ENCODE data around the gene CHIT1. TPM values are rescaled to one million over a fixed set of nuclear protein-coding genes. Genes with fewer than 3 reads are reported as not detected.

The CHIT1 gene
- total RNA-seq, 4 donors from 2014 or later, result 0.07 to 0.77 TPM; not detected in 2

DNA sequence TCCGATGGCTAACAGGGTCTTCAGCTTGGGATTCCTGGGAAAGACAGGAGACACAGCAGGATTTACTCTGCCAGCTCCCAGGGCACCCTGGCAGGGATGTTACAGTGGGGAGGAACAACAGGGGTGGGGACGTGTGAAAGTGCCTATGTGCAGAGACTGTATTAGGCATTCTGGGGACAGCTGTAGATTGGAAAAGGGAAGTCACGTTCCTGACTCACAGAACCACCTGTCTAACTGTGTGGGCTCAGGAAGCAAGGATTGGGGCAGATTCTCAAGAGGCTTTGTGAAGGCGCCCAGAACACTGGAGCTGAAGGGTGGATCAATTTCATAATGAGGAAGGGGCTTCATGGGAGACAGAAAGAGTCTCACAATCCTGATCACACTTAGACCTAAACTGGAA, 4.4 kb downstream of the CHIT1 start:
- no peak for TF ChIP-seq POLR2A (IDR thresholded peaks at IDR 0.05)
- TF ChIP-seq, protein P1, sequence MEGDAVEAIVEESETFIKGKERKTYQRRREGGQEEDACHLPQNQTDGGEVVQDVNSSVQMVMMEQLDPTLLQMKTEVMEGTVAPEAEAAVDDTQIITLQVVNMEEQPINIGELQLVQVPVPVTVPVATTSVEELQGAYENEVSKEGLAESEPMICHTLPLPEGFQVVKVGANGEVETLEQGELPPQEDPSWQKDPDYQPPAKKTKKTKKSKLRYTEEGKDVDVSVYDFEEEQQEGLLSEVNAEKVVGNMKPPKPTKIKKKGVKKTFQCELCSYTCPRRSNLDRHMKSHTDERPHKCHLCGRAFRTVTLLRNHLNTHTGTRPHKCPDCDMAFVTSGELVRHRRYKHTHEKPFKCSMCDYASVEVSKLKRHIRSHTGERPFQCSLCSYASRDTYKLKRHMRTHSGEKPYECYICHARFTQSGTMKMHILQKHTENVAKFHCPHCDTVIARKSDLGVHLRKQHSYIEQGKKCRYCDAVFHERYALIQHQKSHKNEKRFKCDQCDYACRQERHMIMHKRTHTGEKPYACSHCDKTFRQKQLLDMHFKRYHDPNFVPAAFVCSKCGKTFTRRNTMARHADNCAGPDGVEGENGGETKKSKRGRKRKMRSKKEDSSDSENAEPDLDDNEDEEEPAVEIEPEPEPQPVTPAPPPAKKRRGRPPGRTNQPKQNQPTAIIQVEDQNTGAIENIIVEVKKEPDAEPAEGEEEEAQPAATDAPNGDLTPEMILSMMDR (IDR thresholded peaks at IDR 0.05), result no peak
- Histone ChIP-seq H3K9me3 (no peaks in the 10 kb centered on the region), H3K4me1 (no peaks in the 10 kb centered on the region), H3K27me3 (no peaks in the 10 kb centered on the region), H3K4me3 (no peak overlapping the region), H3K36me3 (no peaks in the 10 kb centered on the region), H3K27ac (no peak overlapping the region)
- intact Hi-C loops (cut with DNase I; ENCODE audit: low total_unique reads), result no loop called here
- DNase-seq, result no peak

DNA sequence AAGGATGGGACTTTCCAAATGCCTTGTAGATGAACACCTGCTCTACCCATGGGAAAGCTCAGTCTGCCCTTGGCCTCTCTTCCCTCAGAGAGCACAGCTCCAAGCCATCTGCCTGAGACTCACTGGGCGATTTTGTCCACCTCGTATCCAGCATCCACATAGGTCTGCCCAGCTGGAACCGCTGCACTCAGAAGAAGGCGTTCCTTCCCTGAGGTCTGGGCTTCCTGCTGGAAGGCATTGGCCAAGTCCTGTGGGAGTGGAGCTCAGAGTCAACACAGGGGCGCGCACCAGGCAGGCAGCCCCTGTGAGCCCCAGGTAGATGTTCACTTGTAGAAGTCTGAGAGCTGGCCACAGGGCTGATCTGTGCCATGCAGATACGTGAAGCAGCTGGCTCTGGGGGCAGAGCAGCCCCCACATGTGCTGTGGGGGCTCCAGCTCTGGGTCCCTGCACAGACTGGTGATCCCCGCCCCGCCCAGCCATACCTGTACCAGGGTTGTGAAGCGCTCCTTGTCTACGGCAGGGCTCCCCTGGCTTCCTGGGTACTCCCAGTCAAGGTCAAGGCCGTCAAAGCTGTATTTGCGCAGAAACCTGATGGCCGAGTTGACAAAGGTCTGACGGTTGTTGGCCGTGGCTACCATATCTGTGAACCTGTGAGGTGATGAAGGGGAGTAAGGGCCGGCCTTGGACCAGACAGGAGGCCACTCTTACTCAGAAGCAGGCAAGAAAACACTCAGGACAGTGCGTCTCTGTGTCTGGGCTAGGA, 6.3 kb downstream of the CHIT1 start:
- no peaks in the 10 kb centered on the region for H3K9me3 ChIP-seq
- intact Hi-C loops (cut with DNase I; ENCODE audit: low total_unique reads), result no loop called here
- H3K36me3 ChIP-seq, result no peaks in the 10 kb centered on the region
- DNase-seq, result no peak
- TF ChIP-seq POLR2A (IDR thresholded peaks at IDR 0.05), result no peak
- TF ChIP-seq, protein P1 (IDR thresholded peaks at IDR 0.05), result no peak
- H3K4me3 ChIP-seq, result no peak overlapping the region
- H3K27me3 ChIP-seq, result no peaks in the 10 kb centered on the region
- H3K4me1 ChIP-seq, result no peaks in the 10 kb centered on the region
- no peak overlapping the region for H3K27ac ChIP-seq

DNA sequence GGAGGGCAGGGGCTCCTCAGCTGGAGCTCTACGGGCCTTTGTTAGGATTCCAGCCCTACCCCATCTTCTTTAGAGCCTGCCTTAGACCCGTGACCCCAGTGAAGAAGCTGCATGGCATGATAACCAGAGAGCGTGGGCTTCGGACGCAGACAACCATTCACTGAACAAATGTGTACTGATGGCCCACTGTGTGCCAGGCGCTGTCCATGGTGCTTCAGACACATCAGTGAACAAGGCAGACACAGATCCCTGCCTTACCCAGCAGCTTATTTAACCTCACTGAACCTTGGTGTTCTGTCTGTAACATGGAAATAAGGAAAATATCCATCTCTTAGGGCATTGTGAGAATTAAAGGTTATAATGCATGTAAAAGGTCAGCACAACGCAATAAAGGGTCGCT, 9.5 kb downstream of the CHIT1 start:
- no peak for DNase-seq
- intact Hi-C loops (cut with DNase I; ENCODE audit: low total_unique reads), result loop anchor here (2.0 kb wide), 1 partner anchor 181 kb away; no protein-coding TSS in a partner anchor
- no peak overlapping the region for H3K4me3 ChIP-seq
- no peaks in the 10 kb centered on the region for H3K9me3 ChIP-seq
- no peaks in the 10 kb centered on the region for H3K4me1 ChIP-seq
- no peak for TF ChIP-seq POLR2A (IDR thresholded peaks at IDR 0.05)
- TF ChIP-seq, protein P1 (IDR thresholded peaks at IDR 0.05), result no peak
- H3K36me3 ChIP-seq, result no peaks in the 10 kb centered on the region
- H3K27ac ChIP-seq, result no peak overlapping the region
- no peaks in the 10 kb centered on the region for H3K27me3 ChIP-seq

DNA sequence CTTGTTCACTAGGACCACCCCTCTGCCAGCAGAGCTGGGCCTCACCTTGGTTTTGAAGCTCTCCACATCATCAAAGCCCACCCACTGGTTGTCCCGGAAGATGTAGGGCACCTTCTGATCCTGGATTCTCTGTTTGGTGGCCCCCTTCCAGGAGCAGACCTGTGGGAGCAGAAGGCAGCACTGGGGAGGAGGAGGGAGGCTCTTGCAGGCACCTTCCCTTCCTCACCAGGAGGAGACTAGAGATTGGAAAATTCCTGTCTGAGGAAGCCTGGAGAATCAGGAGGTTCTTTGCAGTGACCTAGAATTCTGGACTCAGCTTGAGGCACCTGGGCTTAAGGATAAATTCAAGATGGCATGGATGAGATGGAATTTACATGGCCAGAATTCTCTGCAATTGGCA, 10.3 kb downstream of the CHIT1 start:
- Histone ChIP-seq H3K27ac (no peak overlapping the region), H3K9me3 (no peaks in the 10 kb centered on the region), H3K36me3 (no peaks in the 10 kb centered on the region), H3K4me1 (no peaks in the 10 kb centered on the region), H3K27me3 (no peaks in the 10 kb centered on the region), H3K4me3 (no peak overlapping the region)
- intact Hi-C loops (cut with DNase I; ENCODE audit: low total_unique reads), result loop anchor here (2.0 kb wide), 1 partner anchor 180 kb away; no protein-coding TSS in a partner anchor
- no peak for TF ChIP-seq POLR2A (IDR thresholded peaks at IDR 0.05)
- TF ChIP-seq, protein P1 (IDR thresholded peaks at IDR 0.05), result no peak
- no peak for DNase-seq

DNA sequence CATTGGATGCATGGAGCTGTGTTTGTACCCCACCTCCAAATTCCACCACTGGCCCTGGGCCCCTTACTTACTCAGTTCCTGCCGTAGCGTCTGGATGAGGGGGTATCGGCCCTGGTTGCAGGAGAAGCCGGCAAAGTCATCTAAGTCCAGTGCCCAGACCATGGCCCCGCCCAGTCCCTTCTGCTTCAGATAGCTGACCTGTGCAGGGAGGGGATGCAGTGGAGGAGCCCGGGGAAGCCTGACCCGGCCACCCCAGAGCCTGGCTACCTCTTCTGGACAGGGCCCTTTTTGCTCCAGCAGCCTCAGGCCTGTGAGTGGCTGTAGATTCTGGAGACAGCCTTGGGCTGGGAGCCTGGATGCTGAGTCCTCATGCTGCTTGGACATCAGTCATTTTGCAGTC, 11.8 kb downstream of the CHIT1 start:
- Histone ChIP-seq H3K27ac (no peak overlapping the region), H3K36me3 (no peaks in the 10 kb centered on the region), H3K9me3 (no peaks in the 10 kb centered on the region), H3K4me1 (no peaks in the 10 kb centered on the region), H3K27me3 (no peaks in the 10 kb centered on the region), H3K4me3 (no peak overlapping the region)
- no peak for DNase-seq
- TF ChIP-seq POLR2A (IDR thresholded peaks at IDR 0.05), result no peak
- TF ChIP-seq, protein P1 (IDR thresholded peaks at IDR 0.05), result no peak
- intact Hi-C loops (cut with DNase I; ENCODE audit: low total_unique reads), result loop anchor here (2.0 kb wide), 1 partner anchor 179 kb away; no protein-coding TSS in a partner anchor

Data from uterus (tissue), 4 donors.